Neuronal stem cell (in vitro differentiated cells): Measurements from ENCODE around the gene TMPRSS5.

ENCODE experiments used
- DNase-seq: peaks from one replicate; pipeline ENCODE4 v3.0.0-alpha.2; 2013; ENCODE audit warnings: low spot score
- H2AFZ ChIP-seq: one replicate; pipeline ENCODE4 v1.6.1; 2013; ENCODE audit warnings: mild to moderate bottlenecking, low read length, inconsistent platforms
- H2AK5ac ChIP-seq: 2 replicates; pipeline ENCODE4 v1.6.1; 2013; ENCODE audit warnings: low read depth, mild to moderate bottlenecking, inconsistent platforms, low read length, moderate library complexity, mixed read lengths
- H2BK120ac ChIP-seq: 2 replicates; pipeline ENCODE4 v1.6.1; 2013; ENCODE audit warnings: low read depth, mild to moderate bottlenecking, inconsistent platforms, low read length, moderate library complexity, mixed read lengths
- H2BK12ac ChIP-seq: one replicate; pipeline ENCODE4 v1.6.1; 2013; ENCODE audit warnings: low read length, inconsistent platforms
- H2BK15ac ChIP-seq: 2 replicates; pipeline ENCODE4 v1.6.1; 2013; ENCODE audit warnings: mild to moderate bottlenecking, low read length, inconsistent platforms, mixed read lengths
- H2BK5ac ChIP-seq: one replicate; pipeline ENCODE4 v1.6.1; 2013; ENCODE audit warnings: inconsistent platforms, mild to moderate bottlenecking, low read length, moderate library complexity
- H3K14ac ChIP-seq: one replicate; pipeline ENCODE4 v1.6.1; 2013; ENCODE audit warnings: low read length, inconsistent platforms
- H3K18ac ChIP-seq: 2 replicates; pipeline ENCODE4 v1.6.1; 2013; ENCODE audit warnings: low read length, inconsistent platforms
- H3K23ac ChIP-seq: 2 replicates; pipeline ENCODE4 v1.6.1; 2013; ENCODE audit warnings: low read depth, mild to moderate bottlenecking, mixed read lengths, low read length, inconsistent platforms; ENCODE audit not compliant: poor library complexity
- H3K27ac ChIP-seq: replicated peaks from 3 replicates; pipeline ENCODE4 v1.5.1; 2013; ENCODE audit warnings: low read length, inconsistent platforms
- H3K27me3 ChIP-seq, 3 experiments: 2 replicates each; pipeline ENCODE4 v1.6.1; 2013; ENCODE audit warnings: low read length in 3 of 3, mild to moderate bottlenecking in 2 of 3, inconsistent platforms in 1 of 3, low read depth in 1 of 3, mixed read lengths in 1 of 3, moderate library complexity in 1 of 3; ENCODE audit not compliant: control insufficient read depth in 3 of 3, insufficient read depth in 3 of 3
- H3K36me3 ChIP-seq, 2 donors: replicated peaks in 1 of 2; 2 replicates each; pipeline ENCODE4 v1.6.1; 2013; ENCODE audit warnings: low read length in 2 of 2; ENCODE audit not compliant: control insufficient read depth in 2 of 2, insufficient read depth in 2 of 2
- H3K4ac ChIP-seq: 2 replicates; pipeline ENCODE4 v1.6.1; 2013; ENCODE audit warnings: inconsistent platforms, mild to moderate bottlenecking, low read length, moderate library complexity
- H3K4me1 ChIP-seq, 2 donors: 1 replicate in 1 of 2; 2 replicates in 1 of 2; pipeline ENCODE4 v1.6.1; 2013; ENCODE audit warnings: low read length in 2 of 2, low read depth in 1 of 2; ENCODE audit not compliant: control insufficient read depth in 2 of 2, insufficient read depth in 1 of 2
- H3K4me2 ChIP-seq: one replicate; pipeline ENCODE4 v1.6.1; 2013; ENCODE audit warnings: mild to moderate bottlenecking, low read length, inconsistent platforms; ENCODE audit not compliant: insufficient read depth, poor library complexity, severe bottlenecking
- H3K4me3 ChIP-seq, 2 donors: 2 replicates each; pipeline ENCODE4 v1.5.1; 2013; ENCODE audit warnings: low read length in 2 of 2, mild to moderate bottlenecking in 2 of 2, inconsistent platforms in 1 of 2, moderate library complexity in 1 of 2
- H3K79me1 ChIP-seq: one replicate; pipeline ENCODE4 v1.6.1; 2013; ENCODE audit warnings: low read depth, mild to moderate bottlenecking, inconsistent platforms, low read length, moderate library complexity
- H3K9ac ChIP-seq: one replicate; pipeline ENCODE4 v1.6.1; 2013; ENCODE audit warnings: mild to moderate bottlenecking, low read depth, low read length, inconsistent platforms; ENCODE audit not compliant: poor library complexity
- H3K9me3 ChIP-seq, 2 donors: replicated peaks in 1 of 2; 2 replicates each; pipeline versions ENCODE3 to v1.6.1; 2013; ENCODE audit warnings: low read length in 2 of 2, mild to moderate bottlenecking in 2 of 2, inconsistent platforms in 1 of 2, low read depth in 1 of 2, mixed read lengths in 1 of 2, moderate library complexity in 1 of 2; ENCODE audit not compliant: control insufficient read depth in 2 of 2, insufficient read depth in 1 of 2
- H4K8ac ChIP-seq: one replicate; pipeline ENCODE4 v1.6.1; 2013; ENCODE audit warnings: low read depth, mild to moderate bottlenecking, inconsistent platforms, low read length, moderate library complexity
- H4K91ac ChIP-seq: one replicate; pipeline ENCODE4 v1.6.1; 2013; ENCODE audit warnings: low read length, low read depth, mild to moderate bottlenecking, inconsistent platforms; ENCODE audit not compliant: poor library complexity
- WGBS, 2 donors: extraction: QIAGEN DNeasy Blood & Tissue Kit; methylation state at CpG; one replicate each; pipeline ENCODE4 v1.1.7; 2013; ENCODE audit warnings: missing lambda C conversion rate in 2 of 2, mixed read lengths in 1 of 2; ENCODE audit not compliant: insufficient read length in 2 of 2, insufficient replicate concordance in 1 of 2; ENCODE audit errors: extremely low coverage in 2 of 2; 5-methylcytosine and 5-hydroxymethylcytosine counted together

Gene TMPRSS5

DNA sequence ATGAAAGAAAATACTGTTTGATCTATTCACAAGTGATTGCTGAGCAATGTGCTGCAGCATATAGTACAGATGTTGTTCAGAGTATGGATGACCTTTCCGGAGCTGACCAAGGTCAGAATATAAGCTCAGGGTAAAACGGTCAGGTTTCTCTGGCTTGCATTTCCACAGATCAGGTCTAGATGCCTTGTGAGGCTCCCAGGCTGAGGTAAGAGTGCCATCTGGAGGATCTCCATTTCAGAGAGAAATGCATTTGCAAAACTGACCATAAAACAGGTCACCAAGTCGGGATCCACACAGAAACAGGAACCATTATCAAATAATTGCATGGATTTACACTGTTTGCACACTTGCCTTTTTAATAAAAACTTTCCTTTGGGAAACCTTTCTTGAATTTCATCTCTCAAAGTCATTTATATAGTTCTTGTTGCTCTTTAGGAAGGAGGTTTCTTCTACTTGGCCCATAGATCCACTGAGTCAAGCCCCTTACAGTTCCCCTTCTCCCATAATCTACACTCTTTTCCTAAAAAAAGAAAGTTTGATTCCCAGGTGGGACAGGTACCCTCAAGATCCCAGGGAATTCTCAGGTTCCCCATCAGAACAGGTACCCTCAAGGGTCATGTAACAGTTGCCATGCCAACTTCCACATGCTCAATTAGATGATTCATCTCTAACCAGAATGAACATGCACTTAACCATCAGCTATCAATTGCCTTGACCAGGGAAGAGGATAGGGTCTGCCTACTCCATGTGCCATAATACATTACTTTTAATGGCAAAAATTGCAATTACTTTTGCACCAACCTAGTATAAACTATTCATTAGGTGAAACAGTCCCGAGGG is 25.0 kb upstream of the TMPRSS5 start:
- Histone ChIP-seq H3K23ac (no peak overlapping the region), H3K14ac (no peak overlapping the region)
- no CpG with 5 or more reads among the region's 4 CpGs for WGBS, 2 donors

DNA sequence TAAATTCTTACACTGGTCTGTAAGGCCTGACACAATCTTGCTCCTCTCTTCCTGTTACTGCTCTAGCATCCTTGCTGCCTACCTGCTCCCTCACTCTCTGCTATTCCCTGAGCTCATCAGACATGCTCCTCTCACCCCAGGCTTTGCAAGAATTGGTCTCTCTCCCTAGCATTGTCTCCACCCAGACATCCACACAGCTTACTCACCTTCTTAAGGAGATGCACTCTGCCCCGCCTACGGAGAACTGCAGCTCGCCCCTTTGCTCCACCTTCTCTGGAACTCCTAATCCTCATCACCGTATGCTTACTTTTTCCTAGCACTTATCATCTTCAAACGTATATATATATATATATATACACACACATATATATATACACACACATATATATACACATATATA is 23.3 kb upstream of the TMPRSS5 start:
- 100% methylated on average over 1 of the region's 5 CpGs; no CpG with 5 or more reads in 1 of the 2 donors for WGBS, 2 donors
- H2BK12ac ChIP-seq: no peak overlapping the region
- H3K9ac ChIP-seq: no peak overlapping the region
- no peak overlapping the region for H2BK120ac ChIP-seq
- DNase-seq: no peak
- H3K4me3 ChIP-seq: no peak overlapping the region
- no peaks in the 10 kb centered on the region for H3K9me3 ChIP-seq
- no peak overlapping the region for H2AK5ac ChIP-seq
- no peak overlapping the region for H3K4me2 ChIP-seq
- no peaks in the 10 kb centered on the region for H3K79me1 ChIP-seq
- no peaks in the 10 kb centered on the region for H3K4me1 ChIP-seq
- no peak overlapping the region for H3K14ac ChIP-seq
- no peak overlapping the region for H2BK5ac ChIP-seq
- H4K91ac ChIP-seq: no peak overlapping the region
- no peak overlapping the region for H3K27ac ChIP-seq
- H3K36me3 ChIP-seq: peaks cover 0 to 33% of the 10 kb centered on the region in 2 donors
- H2AFZ ChIP-seq: no peak overlapping the region
- no peak overlapping the region for H3K23ac ChIP-seq
- H3K18ac ChIP-seq: no peak overlapping the region
- H3K4ac ChIP-seq: no peak overlapping the region
- H3K27me3 ChIP-seq: no peaks in the 10 kb centered on the region
- H2BK15ac ChIP-seq: no peak overlapping the region
- H4K8ac ChIP-seq: no peak overlapping the region

More for the DNA sequence above, 25.0 kb upstream of the TMPRSS5 start:
- H4K8ac ChIP-seq: no peak overlapping the region
- DNase-seq: peak; percentile 41
- H2BK120ac ChIP-seq: no peak overlapping the region
- H2BK15ac ChIP-seq: no peak overlapping the region
- no peak overlapping the region for H2AK5ac ChIP-seq
- no peak overlapping the region for H2BK12ac ChIP-seq
- H3K4ac ChIP-seq: no peak overlapping the region
- H3K27ac ChIP-seq: no peak overlapping the region
- no peak overlapping the region for H3K18ac ChIP-seq
- no peaks in the 10 kb centered on the region for H3K4me1 ChIP-seq
- H3K79me1 ChIP-seq: no peaks in the 10 kb centered on the region
- H3K9ac ChIP-seq: no peak overlapping the region
- H3K4me2 ChIP-seq: no peak overlapping the region
- no peaks in the 10 kb centered on the region for H3K9me3 ChIP-seq
- H3K27me3 ChIP-seq: no peaks in the 10 kb centered on the region
- H4K91ac ChIP-seq: no peak overlapping the region
- no peak overlapping the region for H2BK5ac ChIP-seq
- H3K4me3 ChIP-seq: no peak overlapping the region
- no peak overlapping the region for H2AFZ ChIP-seq
- peaks cover 3 to 49% of the 10 kb centered on the region in 2 donors for H3K36me3 ChIP-seq

GRCh38 chr11:113728814-113729213 is 22.7 kb upstream of the TMPRSS5 start:
- Histone ChIP-seq H3K9ac (no peak overlapping the region), H4K91ac (no peak overlapping the region), H3K23ac (no peak overlapping the region), H3K79me1 (no peaks in the 10 kb centered on the region), H2BK5ac (no peak overlapping the region), H3K36me3 (peaks cover 0 to 26% of the 10 kb centered on the region in 2 donors), H3K4me3 (no peak overlapping the region), H3K4me1 (no peaks in the 10 kb centered on the region), H3K9me3 (no peaks in the 10 kb centered on the region), H2AK5ac (no peak overlapping the region), H2BK15ac (no peak overlapping the region), H3K27me3 (no peaks in the 10 kb centered on the region), H3K4me2 (no peak overlapping the region), H3K27ac (no peak overlapping the region), H3K14ac (no peak overlapping the region), H2BK120ac (no peak overlapping the region), H2AFZ (no peak overlapping the region), H4K8ac (no peak overlapping the region), H3K18ac (no peak overlapping the region), H3K4ac (no peak overlapping the region), H2BK12ac (no peak overlapping the region)
- DNase-seq: no peak
- no CpG with 5 or more reads among the region's 3 CpGs for WGBS, 2 donors

DNA sequence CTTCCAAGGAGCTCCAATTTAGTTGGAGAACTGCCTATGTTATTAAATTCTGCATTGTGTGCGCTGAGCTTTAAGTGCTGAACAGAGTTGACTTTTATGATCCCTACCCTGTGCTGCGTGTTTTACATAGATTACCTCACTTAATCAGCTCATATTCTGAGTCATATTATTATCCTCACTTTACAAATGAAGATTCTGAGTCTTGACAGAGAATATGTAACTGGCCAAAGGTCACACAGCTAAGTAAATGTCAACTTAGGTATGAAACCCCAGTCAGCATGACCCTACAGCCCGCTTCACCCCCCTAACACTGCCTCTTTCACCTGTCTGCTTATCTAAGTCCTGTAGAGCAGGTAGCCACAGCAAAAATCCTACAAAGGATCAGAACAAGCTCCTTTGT is 19.8 kb upstream of the TMPRSS5 start:
- Histone ChIP-seq H3K14ac (no peak overlapping the region), H3K27me3 (no peaks in the 10 kb centered on the region), H3K79me1 (no peaks in the 10 kb centered on the region), H2AK5ac (no peak overlapping the region), H3K4me2 (no peak overlapping the region), H3K4me1 (peaks cover 0 to 4% of the 10 kb centered on the region in 2 donors), H3K27ac (no peak overlapping the region), H4K8ac (no peak overlapping the region), H2BK12ac (no peak overlapping the region), H2BK5ac (no peak overlapping the region), H4K91ac (no peak overlapping the region), H3K9ac (no peak overlapping the region), H2BK120ac (no peak overlapping the region), H2BK15ac (no peak overlapping the region), H3K4ac (no peak overlapping the region), H3K4me3 (no peak overlapping the region), H3K23ac (no peak overlapping the region), H3K36me3 (no peaks in the 10 kb centered on the region), H3K18ac (no peak overlapping the region), H2AFZ (no peak overlapping the region), H3K9me3 (no peaks in the 10 kb centered on the region)
- DNase-seq: no peak
- WGBS, 2 donors: no CpG with 5 or more reads among the region's 3 CpGs
